HEK293T (cell line): ENCODE data around the gene C2CD5.

Experiments used
- CTCF ChIA-PET: fragments of 350-600 bp; formaldehyde crosslinking; extraction: SDS; loops from one replicate; lab custom pipeline; 2021; ENCODE audit warnings: antibody characterized with exemption, inconsistent platforms; lab: Yijun Ruan, JAX
- POLR2A ChIA-PET: fragments of 350-600 bp; formaldehyde crosslinking; extraction: SDS; loops from one replicate; lab custom pipeline; 2020; ENCODE audit warnings: antibody characterized with exemption, inconsistent platforms; lab: Yijun Ruan, JAX
- DNase-seq: peaks from one replicate; pipeline ENCODE4 v3.0.0; 2012; ENCODE audit warnings: mixed read lengths; ENCODE audit errors: extremely low spot score
- ARNT ChIP-seq: fragments of 450-650 bp; IDR thresholded peaks from 2 replicates; pipeline ENCODE4 v1.6.1; 2017; ENCODE audit warnings: mild to moderate bottlenecking
- BHLHE40 ChIP-seq: fragments of 450-650 bp; IDR thresholded peaks from 2 replicates; pipeline ENCODE4 v1.6.1; 2016; ENCODE audit warnings: mild to moderate bottlenecking, moderate library complexity, borderline replicate concordance
- CTBP1 ChIP-seq: fragments of 450-650 bp; IDR thresholded peaks from 2 replicates; pipeline ENCODE4 v1.6.1; 2016; ENCODE audit warnings: borderline replicate concordance
- ELF4 ChIP-seq: fragments of 450-650 bp; IDR thresholded peaks from 2 replicates; pipeline ENCODE4 v1.6.1; 2017; ENCODE audit warnings: antibody characterized with exemption
- FOXA1 ChIP-seq: fragments of 450-650 bp; IDR thresholded peaks from 2 replicates; pipeline ENCODE4 v1.6.1; 2016; ENCODE audit warnings: mild to moderate bottlenecking
- FOXK2 ChIP-seq: fragments of 450-650 bp; IDR thresholded peaks from 2 replicates; pipeline ENCODE4 v1.6.1; 2016; ENCODE audit warnings: mild to moderate bottlenecking
- FOXM1 ChIP-seq: fragments of 450-650 bp; IDR thresholded peaks from 2 replicates; pipeline ENCODE4 v1.6.1; 2017; ENCODE audit warnings: mild to moderate bottlenecking, borderline replicate concordance
- HDGF ChIP-seq: fragments of 450-650 bp; IDR thresholded peaks from 2 replicates; pipeline ENCODE4 v1.6.1; 2017; ENCODE audit warnings: antibody characterized with exemption, borderline replicate concordance
- LEF1 ChIP-seq: fragments of 450-650 bp; IDR thresholded peaks from 2 replicates; pipeline ENCODE4 v1.6.1; 2017; ENCODE audit warnings: mild to moderate bottlenecking, borderline replicate concordance
- NFRKB ChIP-seq: fragments of 450-650 bp; IDR thresholded peaks from 2 replicates; pipeline ENCODE4 v1.6.1; 2016; ENCODE audit warnings: mild to moderate bottlenecking, moderate library complexity
- PKNOX1 ChIP-seq: fragments of 450-650 bp; IDR thresholded peaks from 2 replicates; pipeline ENCODE4 v1.6.1; 2016
- SUZ12 ChIP-seq: fragments of 450-650 bp; IDR thresholded peaks from 2 replicates; pipeline ENCODE4 v1.6.1; 2016; ENCODE audit warnings: mild to moderate bottlenecking
- TARDBP ChIP-seq: fragments of 450-650 bp; IDR thresholded peaks from 2 replicates; pipeline ENCODE4 v1.6.1; 2016
- ZNF384 ChIP-seq: fragments of 450-650 bp; IDR thresholded peaks from 2 replicates; pipeline ENCODE4 v1.6.1; 2016

C2CD5 gene

GRCh38 chr12:22407397-22407796 lies 136.9 kb downstream of the C2CD5 start:
- ChIA-PET POLR2A (no interaction called here), CTCF (no interaction called here)
- TF ChIP-seq FOXM1 (no peak), PKNOX1 (no peak), BHLHE40 (no peak), ELF4 (no peak), SUZ12 (no peak), ARNT (no peak), ZNF384 (no peak), LEF1 (no peak), CTBP1 (no peak), HDGF (no peak), TARDBP (no peak), NFRKB (no peak), FOXK2 (no peak)
- DNase-seq = no peak

- CTCF ChIA-PET = no interaction called here
- no peak for DNase-seq
- POLR2A ChIA-PET = no interaction called here
- TF ChIP-seq FOXA1 (no peak), SUZ12 (no peak), LEF1 (no peak), ZNF384 (no peak), PKNOX1 (no peak), FOXM1 (no peak), CTBP1 (no peak)
These were observed 137.7 kb downstream of the C2CD5 start for GRCh38 chr12:22406627-22407026.

- CTCF ChIA-PET = no interaction called here
These were observed 144.7 kb downstream of the C2CD5 start for GRCh38 chr12:22399464-22400180.

More at GRCh38 chr12:22399464-22400180, 144.7 kb downstream of the C2CD5 start:
- POLR2A ChIA-PET = no interaction called here
- no peak for TF ChIP-seq FOXK2
- TF ChIP-seq SUZ12 = no peak
- TF ChIP-seq HDGF = no peak
- TF ChIP-seq TARDBP = no peak
- no peak for DNase-seq
